Measurements from ENCODE around the gene SLC44A3. TPM values are rescaled to one million over a fixed set of nuclear protein-coding genes. Genes with fewer than 3 reads are reported as not detected.
A peak's percentile ranks its signal among the peaks of the same experiment; 100 is the strongest.

SLC44A3 gene
- total and polyA plus RNA-seq, 12 donors: 4.2 to 26.2 (median 9.5) TPM

- peak overlapping the region in 1 of 4 donors; percentile 78 for H3K4me3 ChIP-seq
- no peak for DNase-seq
- peaks cover 39 to 68% of the 10 kb centered on the region in 2 donors for H3K4me1 ChIP-seq (replicated peaks in 1 of 2)
- TF ChIP-seq POLR2A (IDR thresholded peaks at IDR 0.05) (no peak), CTCF (IDR thresholded peaks at IDR 0.05) (no peak)
- no peaks in the 10 kb centered on the region for H3K27me3 ChIP-seq
- intact Hi-C loops (cut with DNase I): loop anchor here in 1 of 2 donors (10.0 kb wide), 1 partner anchor 67 kb away; no protein-coding TSS in a partner anchor
- H3K9me3 ChIP-seq (replicated peaks in 1 of 3): no peaks in the 10 kb centered on the region
- WGBS, 4 donors: 92 to 98% (median 97%) methylated on average over 1 of the region's 1 CpG
- H3K36me3 ChIP-seq (replicated peaks in 1 of 2): peaks cover 0 to 17% of the 10 kb centered on the region in 2 donors
- H3K27ac ChIP-seq: peak overlapping the region in 1 of 5 donors; percentile 99
These were observed 101.8 kb downstream of the SLC44A3 start for GRCh38 chr1:94921977-94922376.

DNA sequence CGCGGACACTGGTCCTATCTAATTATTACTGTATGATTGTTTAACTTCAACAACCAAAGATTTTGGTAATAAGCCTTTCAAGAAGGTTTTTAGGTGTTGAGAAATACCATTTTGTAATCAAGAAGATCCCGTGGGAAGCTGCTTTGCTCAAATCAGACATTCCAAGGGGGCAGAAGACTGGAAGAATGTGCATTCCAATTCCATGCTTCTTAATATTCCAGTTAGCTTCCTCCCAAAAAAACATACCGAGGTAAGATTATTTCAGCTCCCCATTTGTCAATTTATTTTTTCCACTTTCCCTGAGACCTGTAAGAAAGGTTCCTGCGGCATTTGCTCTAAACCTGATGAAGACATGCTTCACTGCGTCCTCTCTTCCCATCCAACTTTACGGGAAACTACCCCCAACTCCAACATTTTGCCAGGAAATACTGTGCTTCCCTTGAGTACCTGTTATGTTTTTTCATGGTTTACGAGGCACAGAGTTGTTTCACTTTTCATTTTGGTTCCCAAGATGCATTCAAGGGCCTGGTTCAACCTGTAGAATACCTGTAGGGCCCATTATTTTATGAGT is 102.7 kb downstream of the SLC44A3 start:
- peak overlapping the region in 3 of 5 donors; percentile 16 to 99 (median 66) for H3K27ac ChIP-seq
- DNase-seq: no peak

GRCh38 chr1:94925004-94925403 is 104.8 kb downstream of the SLC44A3 start:
- H3K27ac ChIP-seq: peak overlapping the region; percentile 93 to 99 (median 95)
- intact Hi-C loops (cut with DNase I): loop anchor here in 1 of 2 donors (5.0 to 10.0 kb wide), 2 partner anchors 70 to 112 kb away; no protein-coding TSS in a partner anchor
- 0 to 9% (median 7%) methylated on average over 2 of the region's 2 CpGs for WGBS, 4 donors
- peaks cover 55 to 59% of the 10 kb centered on the region in 2 donors for H3K4me1 ChIP-seq (replicated peaks in 1 of 2)
- peak overlapping the region in 3 of 4 donors; percentile 20 to 94 (median 78) for H3K4me3 ChIP-seq
- no peaks in the 10 kb centered on the region for H3K27me3 ChIP-seq
- DNase-seq: peak in 4 of 7 donors; percentile 39 to 56 (median 50)
- no peaks in the 10 kb centered on the region for H3K9me3 ChIP-seq (replicated peaks in 1 of 3)
- H3K36me3 ChIP-seq (replicated peaks in 1 of 2): peaks cover 0 to 17% of the 10 kb centered on the region in 2 donors
- TF ChIP-seq CTCF (IDR thresholded peaks at IDR 0.05) (no peak), POLR2A (IDR thresholded peaks at IDR 0.05) (no peak)

More for the DNA sequence above, 102.7 kb downstream of the SLC44A3 start:
- Histone ChIP-seq H3K36me3 (replicated peaks in 1 of 2) (peaks cover 0 to 17% of the 10 kb centered on the region in 2 donors), H3K4me1 (replicated peaks in 1 of 2) (peaks cover 42 to 61% of the 10 kb centered on the region in 2 donors), H3K4me3 (peak overlapping the region in 1 of 4 donors; percentile 78), H3K27me3 (no peaks in the 10 kb centered on the region), H3K9me3 (replicated peaks in 1 of 3) (no peaks in the 10 kb centered on the region)
- no peak for TF ChIP-seq CTCF (IDR thresholded peaks at IDR 0.05)
- TF ChIP-seq POLR2A (IDR thresholded peaks at IDR 0.05): no peak
- WGBS, 4 donors: 52 to 61% (median 53%) methylated on average over 8 of the region's 8 CpGs
- intact Hi-C loops (cut with DNase I): loop anchor here in 1 of 2 donors (10.0 kb wide), 1 partner anchor 68 kb away; no protein-coding TSS in a partner anchor

GRCh38 chr1:94925561-94926125 is 105.5 kb downstream of the SLC44A3 start:
- Histone ChIP-seq H3K27me3 (no peaks in the 10 kb centered on the region), H3K36me3 (replicated peaks in 1 of 2) (peaks cover 0 to 17% of the 10 kb centered on the region in 2 donors), H3K9me3 (replicated peaks in 1 of 3) (no peaks in the 10 kb centered on the region), H3K27ac (peak overlapping the region; percentile 93 to 99 (median 95)), H3K4me1 (replicated peaks in 1 of 2) (peaks cover 53 to 58% of the 10 kb centered on the region in 2 donors), H3K4me3 (peak overlapping the region; percentile 20 to 94 (median 66))
- peak; percentile 67 to 88 (median 76) for DNase-seq
- WGBS, 4 donors: 0 to 7% (median 2%) methylated on average over 12 to 23 of the region's 23 CpGs
- TF ChIP-seq CTCF (IDR thresholded peaks at IDR 0.05) (peak in 2 of 6 experiments; percentile 8 to 15), POLR2A (IDR thresholded peaks at IDR 0.05) (peak; percentile 16 to 86)
- intact Hi-C loops (cut with DNase I): loop anchor here in 1 of 2 donors (5.0 to 10.0 kb wide), 2 partner anchors 71 to 112 kb away; no protein-coding TSS in a partner anchor

All from adrenal gland (tissue), 12 donors.